DND-41 (cell line): ENCODE data around the gene PDZD11.

Experiments
- CTCF ChIP-seq: IDR thresholded peaks from 2 replicates; pipeline ENCODE4 v1.5.1; 2012; ENCODE audit warnings: borderline replicate concordance, low read length, moderate library complexity, mild to moderate bottlenecking; ENCODE audit not compliant: poor library complexity, severe bottlenecking; ENCODE audit errors: extremely low read depth
- EZH2 ChIP-seq: IDR thresholded peaks from 3 replicates; pipeline ENCODE4 v1.6.1; 2012; ENCODE audit warnings: borderline replicate concordance, low read depth, mild to moderate bottlenecking, moderate library complexity, low read length, inconsistent platforms; ENCODE audit not compliant: severe bottlenecking

DNA sequence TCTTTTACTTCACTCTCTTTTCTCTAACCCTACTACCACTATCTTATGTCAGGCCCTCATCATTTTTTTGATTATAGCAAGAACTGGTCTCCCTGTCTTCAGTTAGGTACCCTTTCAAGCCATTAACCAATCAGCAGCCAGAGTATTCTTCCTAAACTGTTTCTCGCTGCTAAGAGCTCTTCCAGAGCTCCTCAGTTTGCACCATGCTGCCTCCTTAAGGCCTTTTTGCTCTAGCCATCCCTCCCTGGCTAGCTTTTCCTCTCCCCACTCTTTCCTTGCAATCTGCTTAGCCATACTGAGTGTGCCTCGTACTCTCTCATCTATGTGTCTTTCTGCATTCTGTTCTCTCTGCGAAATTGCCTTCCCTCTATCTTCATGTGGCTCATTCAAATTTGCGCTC lies 33.1 kb upstream of the PDZD11 start:
- TF ChIP-seq CTCF (no peak), EZH2 (no peak)
